Measurements from ENCODE around the gene SLC13A5. TPM values are rescaled to one million over a fixed set of nuclear protein-coding genes. Genes with fewer than 3 reads are reported as not detected.
A peak's percentile ranks its signal among the peaks of the same experiment; 100 is the strongest.

The SLC13A5 gene
- polyA plus RNA-seq, 4 donors, result 0.10 to 2.9 TPM; not detected in 2

- peaks cover 0 to 9% (median 3%) of the 10 kb centered on the region in 3 donors for H3K4me1 ChIP-seq (ENCODE audit: control insufficient read depth in 3 of 3, insufficient read depth in 2 of 3, low read depth in 1 of 3, low read length in 2 of 3)
- H3K27me3 ChIP-seq (ENCODE audit: control insufficient read depth in 3 of 3, insufficient read depth in 3 of 3, low read length in 3 of 3), result peaks cover 5 to 24% (median 18%) of the 10 kb centered on the region in 3 donors
- H3K36me3 ChIP-seq (ENCODE audit: control insufficient read depth in 3 of 3, insufficient read depth in 2 of 3, low read depth in 1 of 3, low read length in 3 of 3), result no peaks in the 10 kb centered on the region
- H3K27ac ChIP-seq (ENCODE audit: low read depth in 1 of 3, low read length in 2 of 3), result no peak overlapping the region
- WGBS, 3 donors, result 77 to 91% (median 89%) methylated on average over 12 of the region's 12 CpGs
- no peak overlapping the region for H3K4me3 ChIP-seq (ENCODE audit: low read depth in 1 of 3, low read length in 3 of 3)
- DNase-seq (no peak), FAIRE-seq (no peak)
- H3K9me3 ChIP-seq (ENCODE audit: control insufficient read depth in 2 of 2, insufficient read depth in 1 of 2, low read depth in 1 of 2, low read length in 1 of 2), result no peaks in the 10 kb centered on the region
These were observed 4.7 kb downstream of the SLC13A5 start for GRCh38 chr17:6708357-6708961.

- Histone ChIP-seq H3K9me3 (ENCODE audit: control insufficient read depth in 2 of 2, insufficient read depth in 1 of 2, low read depth in 1 of 2, low read length in 1 of 2) (no peaks in the 10 kb centered on the region), H3K27ac (ENCODE audit: low read depth in 1 of 3, low read length in 2 of 3) (no peak overlapping the region), H3K4me1 (ENCODE audit: control insufficient read depth in 3 of 3, insufficient read depth in 2 of 3, low read depth in 1 of 3, low read length in 2 of 3) (peaks cover 0 to 9% (median 0%) of the 10 kb centered on the region in 3 donors), H3K36me3 (ENCODE audit: control insufficient read depth in 3 of 3, insufficient read depth in 2 of 3, low read depth in 1 of 3, low read length in 3 of 3) (no peaks in the 10 kb centered on the region), H3K27me3 (ENCODE audit: control insufficient read depth in 3 of 3, insufficient read depth in 3 of 3, low read length in 3 of 3) (peaks cover 0 to 13% (median 3%) of the 10 kb centered on the region in 3 donors), H3K4me3 (ENCODE audit: low read depth in 1 of 3, low read length in 3 of 3) (no peak overlapping the region)
- WGBS, 3 donors, result 79 to 93% (median 82%) methylated on average over 8 of the region's 8 CpGs
- FAIRE-seq (no peak), DNase-seq (no peak)
These were observed 6.2 kb downstream of the SLC13A5 start for GRCh38 chr17:6706996-6707395.

DNA sequence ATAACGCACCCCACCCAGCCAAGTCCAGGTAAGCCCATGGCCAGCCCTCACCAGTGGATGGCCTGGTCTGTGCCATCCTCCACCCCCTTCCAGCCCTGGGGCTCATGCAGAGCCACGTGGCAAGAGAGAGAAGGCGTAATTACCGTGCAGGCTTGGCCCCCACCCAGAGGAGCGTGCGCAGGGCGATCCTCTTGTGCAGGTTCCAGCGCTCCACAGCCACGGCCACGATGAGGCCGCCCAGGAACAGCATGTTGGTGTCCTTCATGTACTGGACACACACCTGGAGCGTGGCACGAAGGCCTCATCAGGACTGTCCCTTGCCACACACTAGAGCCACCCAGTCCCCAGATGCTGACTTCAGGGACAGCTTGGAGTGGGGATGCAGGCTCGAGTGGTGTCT, 6.7 kb downstream of the SLC13A5 start:
- H3K27me3 ChIP-seq (ENCODE audit: control insufficient read depth in 3 of 3, insufficient read depth in 3 of 3, low read length in 3 of 3), result peaks cover 0 to 8% (median 0%) of the 10 kb centered on the region in 3 donors

GRCh38 chr17:6704470-6705052, 8.6 kb downstream of the SLC13A5 start:
- FAIRE-seq (no peak), DNase-seq (peak in 1 of 2 donors; percentile 34)
- Histone ChIP-seq H3K27ac (ENCODE audit: low read depth in 1 of 3, low read length in 2 of 3) (no peak overlapping the region), H3K4me3 (ENCODE audit: low read depth in 1 of 3, low read length in 3 of 3) (no peak overlapping the region), H3K4me1 (ENCODE audit: control insufficient read depth in 3 of 3, insufficient read depth in 2 of 3, low read depth in 1 of 3, low read length in 2 of 3) (peaks cover 0 to 24% (median 0%) of the 10 kb centered on the region in 3 donors), H3K27me3 (ENCODE audit: control insufficient read depth in 3 of 3, insufficient read depth in 3 of 3, low read length in 3 of 3) (peaks cover 0 to 6% (median 0%) of the 10 kb centered on the region in 3 donors), H3K9me3 (ENCODE audit: control insufficient read depth in 2 of 2, insufficient read depth in 1 of 2, low read depth in 1 of 2, low read length in 1 of 2) (no peaks in the 10 kb centered on the region), H3K36me3 (ENCODE audit: control insufficient read depth in 3 of 3, insufficient read depth in 2 of 3, low read depth in 1 of 3, low read length in 3 of 3) (no peaks in the 10 kb centered on the region)
- 30 to 72% (median 67%) methylated on average over 6 of the region's 6 CpGs for WGBS, 3 donors

More for the DNA sequence above, 6.7 kb downstream of the SLC13A5 start:
- FAIRE-seq (no peak), DNase-seq (no peak)
- peaks cover 0 to 9% (median 0%) of the 10 kb centered on the region in 3 donors for H3K4me1 ChIP-seq (ENCODE audit: control insufficient read depth in 3 of 3, insufficient read depth in 2 of 3, low read depth in 1 of 3, low read length in 2 of 3)
- no peaks in the 10 kb centered on the region for H3K36me3 ChIP-seq (ENCODE audit: control insufficient read depth in 3 of 3, insufficient read depth in 2 of 3, low read depth in 1 of 3, low read length in 3 of 3)
- no peak overlapping the region for H3K27ac ChIP-seq (ENCODE audit: low read depth in 1 of 3, low read length in 2 of 3)
- 82 to 87% (median 84%) methylated on average over 14 of the region's 14 CpGs for WGBS, 3 donors
- no peaks in the 10 kb centered on the region for H3K9me3 ChIP-seq (ENCODE audit: control insufficient read depth in 2 of 2, insufficient read depth in 1 of 2, low read depth in 1 of 2, low read length in 1 of 2)
- no peak overlapping the region for H3K4me3 ChIP-seq (ENCODE audit: low read depth in 1 of 3, low read length in 3 of 3)

DNA sequence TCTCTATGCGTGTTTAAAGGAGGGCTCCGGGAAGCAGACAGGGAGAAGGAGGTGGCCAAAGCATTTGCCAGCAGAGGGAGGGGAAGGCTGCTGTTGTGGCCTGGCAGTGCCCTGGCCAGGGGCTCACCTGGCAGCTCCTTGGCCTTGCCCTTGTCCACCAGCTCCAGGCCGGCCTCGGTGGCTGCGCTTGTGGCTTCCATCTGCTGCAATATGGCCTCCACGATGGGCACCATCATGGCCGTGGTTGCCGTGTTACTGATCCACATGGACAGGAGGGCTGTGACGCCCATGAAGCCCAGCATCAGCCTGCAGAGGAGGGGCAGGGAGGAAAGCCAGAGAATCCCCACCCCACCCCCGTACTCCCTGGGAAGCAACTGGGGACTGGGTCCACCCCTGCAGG, 9.4 kb downstream of the SLC13A5 start:
- FAIRE-seq, result no peak
- H3K4me1 ChIP-seq (ENCODE audit: control insufficient read depth in 3 of 3, insufficient read depth in 2 of 3, low read depth in 1 of 3, low read length in 2 of 3), result peaks cover 0 to 24% (median 0%) of the 10 kb centered on the region in 3 donors
- no peaks in the 10 kb centered on the region for H3K36me3 ChIP-seq (ENCODE audit: control insufficient read depth in 3 of 3, insufficient read depth in 2 of 3, low read depth in 1 of 3, low read length in 3 of 3)
- H3K4me3 ChIP-seq (ENCODE audit: low read depth in 1 of 3, low read length in 3 of 3), result no peak overlapping the region
- H3K9me3 ChIP-seq (ENCODE audit: control insufficient read depth in 2 of 2, insufficient read depth in 1 of 2, low read depth in 1 of 2, low read length in 1 of 2), result no peaks in the 10 kb centered on the region
- DNase-seq, result no peak
- 88 to 91% (median 89%) methylated on average over 9 to 10 of the region's 10 CpGs for WGBS, 3 donors
- H3K27ac ChIP-seq (ENCODE audit: low read depth in 1 of 3, low read length in 2 of 3), result no peak overlapping the region
- H3K27me3 ChIP-seq (ENCODE audit: control insufficient read depth in 3 of 3, insufficient read depth in 3 of 3, low read length in 3 of 3), result peaks cover 0 to 6% (median 0%) of the 10 kb centered on the region in 3 donors

GRCh38 chr17:6702567-6703215, 10.5 kb downstream of the SLC13A5 start:
- H3K4me1 ChIP-seq (ENCODE audit: control insufficient read depth in 3 of 3, insufficient read depth in 2 of 3, low read depth in 1 of 3, low read length in 2 of 3), result peaks cover 0 to 24% (median 0%) of the 10 kb centered on the region in 3 donors
- no peak overlapping the region for H3K4me3 ChIP-seq (ENCODE audit: low read depth in 1 of 3, low read length in 3 of 3)
- H3K27ac ChIP-seq (ENCODE audit: low read depth in 1 of 3, low read length in 2 of 3), result no peak overlapping the region
- no peaks in the 10 kb centered on the region for H3K9me3 ChIP-seq (ENCODE audit: control insufficient read depth in 2 of 2, insufficient read depth in 1 of 2, low read depth in 1 of 2, low read length in 1 of 2)
- H3K27me3 ChIP-seq (ENCODE audit: control insufficient read depth in 3 of 3, insufficient read depth in 3 of 3, low read length in 3 of 3), result peaks cover 0 to 4% (median 0%) of the 10 kb centered on the region in 3 donors
- H3K36me3 ChIP-seq (ENCODE audit: control insufficient read depth in 3 of 3, insufficient read depth in 2 of 3, low read depth in 1 of 3, low read length in 3 of 3), result no peaks in the 10 kb centered on the region
- 88 to 90% (median 88%) methylated on average over 16 of the region's 16 CpGs for WGBS, 3 donors
- no peak for FAIRE-seq
- no peak for DNase-seq

DNA sequence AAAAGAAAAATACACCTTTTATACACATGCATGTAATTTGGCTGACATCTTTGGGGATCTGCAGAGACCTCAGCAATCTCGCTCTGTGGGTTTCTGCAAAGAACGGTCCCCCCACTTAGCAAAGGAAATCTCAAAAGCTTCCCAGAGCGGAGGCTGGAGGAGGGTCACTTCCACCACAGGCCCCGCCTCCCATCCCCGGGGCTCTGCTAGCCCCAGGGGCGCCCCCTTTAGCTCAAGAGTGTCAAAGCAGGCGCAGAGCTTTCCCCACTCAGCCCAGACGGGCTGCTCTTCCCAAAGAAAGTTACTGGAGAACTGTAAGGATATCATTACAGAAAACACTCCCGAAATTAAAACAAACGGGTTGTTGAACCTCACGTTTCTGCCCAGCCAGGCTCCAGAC, 11.4 kb downstream of the SLC13A5 start:
- H3K4me1 ChIP-seq (ENCODE audit: control insufficient read depth in 3 of 3, insufficient read depth in 2 of 3, low read depth in 1 of 3, low read length in 2 of 3), result peaks cover 0 to 24% (median 0%) of the 10 kb centered on the region in 3 donors
- H3K27me3 ChIP-seq (ENCODE audit: control insufficient read depth in 3 of 3, insufficient read depth in 3 of 3, low read length in 3 of 3), result peaks cover 0 to 4% (median 0%) of the 10 kb centered on the region in 3 donors
- H3K27ac ChIP-seq (ENCODE audit: low read depth in 1 of 3, low read length in 2 of 3), result no peak overlapping the region
- H3K4me3 ChIP-seq (ENCODE audit: low read depth in 1 of 3, low read length in 3 of 3), result no peak overlapping the region
- FAIRE-seq (no peak), DNase-seq (no peak)
- H3K36me3 ChIP-seq (ENCODE audit: control insufficient read depth in 3 of 3, insufficient read depth in 2 of 3, low read depth in 1 of 3, low read length in 3 of 3), result no peaks in the 10 kb centered on the region
- 39 to 58% (median 53%) methylated on average over 11 of the region's 11 CpGs for WGBS, 3 donors
- no peaks in the 10 kb centered on the region for H3K9me3 ChIP-seq (ENCODE audit: control insufficient read depth in 2 of 2, insufficient read depth in 1 of 2, low read depth in 1 of 2, low read length in 1 of 2)

DNA sequence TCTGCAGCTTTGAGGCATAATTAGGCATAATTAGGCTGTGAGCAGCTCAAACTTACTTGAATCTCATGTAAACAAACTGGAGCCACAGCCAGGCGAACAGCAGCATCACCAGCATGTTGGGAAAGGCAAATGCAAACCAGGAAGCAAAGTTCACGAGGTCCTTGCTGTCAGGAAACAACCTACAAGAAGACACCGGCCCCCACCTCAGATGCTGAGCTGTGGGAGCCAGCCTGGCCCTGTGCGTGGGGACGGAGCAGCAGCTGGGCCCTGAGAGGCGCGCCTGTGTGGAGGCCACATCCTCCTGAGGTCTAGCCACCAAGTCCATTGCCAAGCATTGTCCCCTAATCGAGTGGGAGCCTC, 12.2 kb downstream of the SLC13A5 start:
- H3K27ac ChIP-seq (ENCODE audit: low read depth in 1 of 3, low read length in 2 of 3), result peak overlapping the region in 1 of 3 donors; percentile 64
- H3K9me3 ChIP-seq (ENCODE audit: control insufficient read depth in 2 of 2, insufficient read depth in 1 of 2, low read depth in 1 of 2, low read length in 1 of 2), result no peaks in the 10 kb centered on the region
- WGBS, 3 donors, result 62 to 77% (median 73%) methylated on average over 8 of the region's 8 CpGs
- DNase-seq, result peak in 1 of 2 donors; percentile 43
- no peaks in the 10 kb centered on the region for H3K27me3 ChIP-seq (ENCODE audit: control insufficient read depth in 3 of 3, insufficient read depth in 3 of 3, low read length in 3 of 3)
- no peak overlapping the region for H3K4me3 ChIP-seq (ENCODE audit: low read depth in 1 of 3, low read length in 3 of 3)
- no peak for FAIRE-seq
- no peaks in the 10 kb centered on the region for H3K36me3 ChIP-seq (ENCODE audit: control insufficient read depth in 3 of 3, insufficient read depth in 2 of 3, low read depth in 1 of 3, low read length in 3 of 3)
- H3K4me1 ChIP-seq (ENCODE audit: control insufficient read depth in 3 of 3, insufficient read depth in 2 of 3, low read depth in 1 of 3, low read length in 2 of 3), result peaks cover 0 to 24% (median 0%) of the 10 kb centered on the region in 3 donors

Data from small intestine (tissue), 7 donors.